HCT116 (cell line): ENCODE results near the gene SHISA7. TPM values are rescaled to one million over a fixed set of nuclear protein-coding genes. Genes with fewer than 3 reads are reported as not detected.
"Not testable (repeated sequence)": the region's sequence is repeated elsewhere in the genome, so short reads cannot be mapped to it uniquely, and the experiment has no call there.

Experiments used
- ATAC-seq: fragments of 200-7000 bp; cut with Tn5 transposase; 2 replicates; pipeline ENCODE4 v1.9.1; 2020; ENCODE audit warnings: mild to moderate bottlenecking, moderate library complexity
- BruUV-seq: library from RNA; stranded (reverse); fragments of 400-500 nt; replicated peaks from 2 replicates; lab custom pipeline; 2021; lab: Mats Ljungman, UMichigan
- CTCF ChIA-PET: fragments of 300-600 bp; sonication (Branson Sonifier 250); formaldehyde crosslinking; loops from one replicate; lab custom pipeline; 2021; ENCODE audit warnings: antibody characterized with exemption; lab: Charles Lee
- POLR2A ChIA-PET: fragments of 300-600, 350-600 bp; sonication (Branson Sonifier 250); formaldehyde crosslinking; loops from one replicate; lab custom pipeline; 2021; ENCODE audit warnings: antibody characterized with exemption; lab: Charles Lee
- RAD21 ChIA-PET, 2 experiments: fragments of 300-600 bp; sonication (Branson Sonifier 250); formaldehyde crosslinking; loops; one replicate each; lab custom pipeline; 2023; ENCODE audit warnings: low total read pairs in 2 of 2; ENCODE audit not compliant: uncharacterized antibody in 2 of 2, unreplicated experiment in 2 of 2, low non-redundant PET in 1 of 2; lab: Charles Lee
- DNase-seq: peaks from one replicate; pipeline ENCODE4 v3.0.0-alpha.2; 2010; ENCODE audit warnings: low read depth, low spot score
- H2AFZ ChIP-seq: fragments of 200-600 bp; shearing (Covaris generic), sonication (generic); 2 replicates; pipeline ENCODE4 v1.6.1; 2017; ENCODE audit warnings: low read depth, mixed run types, mixed read lengths, antibody characterized with exemption, low read length; ENCODE audit not compliant: poor library complexity, severe bottlenecking
- H3K27ac ChIP-seq: 2 replicates; pipeline ENCODE4 v1.5.1; 2012; ENCODE audit warnings: low read depth, low read length
- H3K27me3 ChIP-seq: fragments of 200-600 bp; sonication (generic); 2 replicates; pipeline ENCODE4 v1.6.1; 2016; ENCODE audit warnings: mixed run types, low read length, mixed read lengths; ENCODE audit not compliant: insufficient read depth
- H3K36me3 ChIP-seq, 2 experiments: fragments of 200-500 bp in 1 of 2; fragments of 200-600 bp in 1 of 2; sonication (Bioruptor generic) in 1 of 2; sonication (generic) in 1 of 2; 2 replicates each; pipeline versions ENCODE4 v1.5.1 to v1.6.1; 2014 to 2016; ENCODE audit warnings: low read length in 2 of 2, inconsistent platforms in 1 of 2, mixed read lengths in 1 of 2, mixed run types in 1 of 2; ENCODE audit not compliant: insufficient read depth in 2 of 2, control insufficient read depth in 1 of 2
- H3K4me1 ChIP-seq, 2 experiments: fragments of 200-600 bp in 1 of 2; sonication (generic) in 1 of 2; 2 replicates each; pipeline versions ENCODE4 v1.5.1 to v1.6.1; 2012 to 2017; ENCODE audit warnings: low read length in 2 of 2, inconsistent platforms in 1 of 2, mild to moderate bottlenecking in 1 of 2, mixed read lengths in 1 of 2, mixed run types in 1 of 2, moderate library complexity in 1 of 2; ENCODE audit not compliant: insufficient read depth in 2 of 2, control insufficient read depth in 1 of 2
- H3K4me2 ChIP-seq: fragments of 200-600 bp; sonication (generic); 2 replicates; pipeline ENCODE4 v1.6.1; 2017; ENCODE audit warnings: mixed run types, low read length, mixed read lengths
- H3K4me3 ChIP-seq, 2 experiments: fragments of 200-600 bp in 1 of 2; sonication (generic) in 1 of 2; replicated peaks in 1 of 2; 2 replicates each; pipeline ENCODE4 v1.5.1; 2011 to 2016; ENCODE audit warnings: low read length in 2 of 2, control low read depth in 1 of 2, low read depth in 1 of 2, mild to moderate bottlenecking in 1 of 2, mixed read lengths in 1 of 2, mixed run types in 1 of 2
- H3K79me2 ChIP-seq: fragments of 200-600 bp; sonication (generic); 2 replicates; pipeline ENCODE4 v1.6.1; 2017; ENCODE audit warnings: mild to moderate bottlenecking, mixed run types, low read length, moderate library complexity, mixed read lengths; ENCODE audit not compliant: insufficient read depth
- H3K9ac ChIP-seq: fragments of 200-600 bp; sonication (generic); 2 replicates; pipeline ENCODE4 v1.6.1; 2016; ENCODE audit warnings: low read length, mixed read lengths
- H3K9me2 ChIP-seq: fragments of 200-600 bp; sonication (generic), shearing (Covaris generic); 2 replicates; pipeline ENCODE4 v1.6.1; 2017; ENCODE audit warnings: mixed run types, mild to moderate bottlenecking, moderate library complexity; ENCODE audit not compliant: insufficient read depth
- H3K9me3 ChIP-seq, 2 experiments: fragments of 200-500 bp in 1 of 2; fragments of 200-600 bp in 1 of 2; sonication (Bioruptor generic) in 1 of 2; sonication (generic) in 1 of 2; 2 replicates each; pipeline ENCODE4 v1.6.1; 2014 to 2017; ENCODE audit warnings: low read length in 2 of 2, mixed read lengths in 2 of 2, inconsistent platforms in 1 of 2, low read depth in 1 of 2, mild to moderate bottlenecking in 1 of 2, mixed run types in 1 of 2, moderate library complexity in 1 of 2; ENCODE audit not compliant: control insufficient read depth in 1 of 2, insufficient read depth in 1 of 2
- H4K20me1 ChIP-seq: fragments of 200-600 bp; sonication (generic), shearing (Covaris generic); 2 replicates; pipeline ENCODE4 v1.6.1; 2017; ENCODE audit warnings: mixed run types, mild to moderate bottlenecking, moderate library complexity; ENCODE audit not compliant: insufficient read depth
- EZH2phosphoT487 ChIP-seq: fragments of 200-600 bp; IDR thresholded peaks from 2 replicates; pipeline ENCODE4 v1.6.1; 2018; ENCODE audit warnings: antibody characterized with exemption, borderline replicate concordance
- JUND ChIP-seq: IDR thresholded peaks from 2 replicates; pipeline ENCODE4 v1.6.1; 2012
- POLR2A ChIP-seq: IDR thresholded peaks from 2 replicates; pipeline ENCODE4 v1.7.0; 2011; ENCODE audit warnings: borderline replicate concordance; ENCODE audit not compliant: insufficient read depth, insufficient read length; ENCODE audit errors: extremely low read depth
- POLR2AphosphoS5 ChIP-seq: IDR thresholded peaks from 2 replicates; pipeline ENCODE4 v1.6.1; 2011; ENCODE audit warnings: mild to moderate bottlenecking, low read depth, low read length, moderate library complexity
- YY1 ChIP-seq: IDR thresholded peaks from 2 replicates; pipeline ENCODE4 v1.6.1; 2011; ENCODE audit warnings: low read length, low read depth, moderate library complexity, mild to moderate bottlenecking; ENCODE audit not compliant: insufficient replicate concordance; ENCODE audit errors: extremely low read depth
- ZFX ChIP-seq: fragments of 450-650 bp; IDR thresholded peaks from 2 replicates; pipeline ENCODE4 v1.6.1; 2017
- intact Hi-C: fragments of 100-400 bp; cut with micrococcal nuclease; formaldehyde crosslinking; loops from 2 replicates; pipeline ENCODE4 v1.10.0; 2022
- total RNA-seq: library from RNA; stranded (reverse); gene quantifications from one replicate; pipeline ENCODE4 v1.2.1, GENCODE V29; 2021; ENCODE audit not compliant: unreplicated experiment
- TF ChIP-seq, protein P1 (sequence below): IDR thresholded peaks from 2 replicates; pipeline ENCODE4 v1.6.1; 2012

SHISA7 gene
- total RNA-seq, 1 experiment from 2014 or later: not detected

- H3K4me3 ChIP-seq: peak overlapping the region; percentile 81 to 93; a peak in 3 of 4 replicates
- intact Hi-C loops: no loop called here
- ChIA-PET POLR2A (interaction anchor here (1.1 to 1.9 kb wide), 3 partner anchors 9 to 126 kb away, joined by 3 to 6 read pairs (median 4); partner anchors contain the start of genes HSPBP1 and KMT5C), RAD21 (no interaction called here), CTCF (no interaction called here)
- no peaks in the 10 kb centered on the region for H3K27me3 ChIP-seq
- peak overlapping the region; percentile 95 for H3K27ac ChIP-seq
- H4K20me1 ChIP-seq: peaks cover 17% of the 10 kb centered on the region; the same call in 1 of the 2 replicates
- H3K36me3 ChIP-seq: peaks cover 41 to 52% of the 10 kb centered on the region in 2 experiments
- no peaks in the 10 kb centered on the region for H3K9me3 ChIP-seq
- H3K4me2 ChIP-seq: peak overlapping the region; percentile 83
- H3K4me1 ChIP-seq: peaks cover 12 to 27% of the 10 kb centered on the region in 2 experiments
- H3K9me2 ChIP-seq: no peaks in the 10 kb centered on the region
- H3K79me2 ChIP-seq: peaks cover 54% of the 10 kb centered on the region
- DNase-seq (no peak), ATAC-seq (no peak)
- peak overlapping the region; percentile 99; the same call in 1 of the 2 replicates for H3K9ac ChIP-seq
- H2AFZ ChIP-seq: no peak overlapping the region
- BruUV-seq: no TSS peak
- no peak for TF ChIP-seq POLR2AphosphoS5
These were observed 37.5 kb downstream of the SHISA7 start for GRCh38 chr19:55405638-55406037.

DNA sequence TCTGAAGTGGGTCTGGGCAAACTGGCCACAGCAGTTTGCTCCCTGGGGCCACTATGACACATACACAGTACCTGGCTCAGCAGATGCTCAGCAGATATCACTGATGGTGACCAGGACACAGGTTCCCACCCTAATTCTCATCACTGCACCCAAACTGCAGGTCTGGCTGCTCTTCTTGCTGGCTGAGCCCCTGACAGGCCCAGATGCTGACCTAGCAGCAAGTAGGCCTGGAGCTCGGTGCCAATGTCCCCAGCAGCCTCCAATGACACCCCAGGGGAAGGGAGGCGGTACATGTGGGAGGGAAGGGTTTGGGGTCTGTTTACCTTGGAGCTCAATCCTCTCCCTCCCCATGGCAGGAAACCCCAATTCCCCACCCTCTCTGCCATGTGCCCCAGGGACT lies 40.6 kb downstream of the SHISA7 start:
- BruUV-seq: no TSS peak
- H3K36me3 ChIP-seq: peaks cover 41 to 54% of the 10 kb centered on the region in 2 experiments
- ATAC-seq: no peak
- ChIA-PET CTCF (no interaction called here), POLR2A (interaction anchor here (0.8 to 1.5 kb wide), 2 partner anchors 9 to 12 kb away, joined by 3 to 5 read pairs; no protein-coding TSS in a partner anchor), RAD21 (no interaction called here)
- H3K4me1 ChIP-seq: peaks cover 7 to 15% of the 10 kb centered on the region in 2 experiments
- peak overlapping the region; percentile 26; the same call in 1 of the 2 replicates for H3K27ac ChIP-seq
- no peak overlapping the region for H3K4me3 ChIP-seq
- intact Hi-C loops: no loop called here
- H3K4me2 ChIP-seq: no peak overlapping the region
- H2AFZ ChIP-seq: no peak overlapping the region
- no peaks in the 10 kb centered on the region for H3K27me3 ChIP-seq
- TF ChIP-seq, protein P1, sequence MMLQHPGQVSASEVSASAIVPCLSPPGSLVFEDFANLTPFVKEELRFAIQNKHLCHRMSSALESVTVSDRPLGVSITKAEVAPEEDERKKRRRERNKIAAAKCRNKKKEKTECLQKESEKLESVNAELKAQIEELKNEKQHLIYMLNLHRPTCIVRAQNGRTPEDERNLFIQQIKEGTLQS: no peak
- TF ChIP-seq ZFX (no peak), YY1 (no peak), POLR2A (no peak), EZH2phosphoT487 (no peak), JUND (no peak)
- no peaks in the 10 kb centered on the region for H3K9me2 ChIP-seq
- DNase-seq: no peak
- no peaks in the 10 kb centered on the region for H3K9me3 ChIP-seq
- H4K20me1 ChIP-seq: peaks cover 23% of the 10 kb centered on the region; the same call in 1 of the 2 replicates
- H3K9ac ChIP-seq: no peak overlapping the region
- H3K79me2 ChIP-seq: peaks cover 54% of the 10 kb centered on the region

GRCh38 chr19:55401390-55401789 lies 41.7 kb downstream of the SHISA7 start:
- Histone ChIP-seq H3K4me1 (peaks cover 6 to 11% of the 10 kb centered on the region in 2 experiments), H3K36me3 (peaks cover 41 to 49% of the 10 kb centered on the region in 2 experiments), H3K79me2 (peaks cover 43% of the 10 kb centered on the region), H4K20me1 (peaks cover 23% of the 10 kb centered on the region; the same call in 1 of the 2 replicates)
- H3K9me2 ChIP-seq, H3K27ac ChIP-seq, H2AFZ ChIP-seq, intact Hi-C loops, DNase-seq, H3K27me3 ChIP-seq, H3K9me3 ChIP-seq, H3K9ac ChIP-seq, H3K4me3 ChIP-seq, RAD21 ChIA-PET, BruUV-seq, ATAC-seq, H3K4me2 ChIP-seq, CTCF ChIA-PET: not testable (repeated sequence)
- POLR2A ChIA-PET: interaction anchor here (0.5 kb wide), 1 partner anchor 242 kb away, joined by 4 read pairs; no protein-coding TSS in a partner anchor
